ENCODE results near the gene OLIG2. TPM values are rescaled to one million over a fixed set of nuclear protein-coding genes. Genes with fewer than 3 reads are reported as not detected.

Gene OLIG2
- total and polyA plus RNA-seq, 2 of the 13 experiments (the other 11 are each of a cell fraction or from before 2014, with no cell fraction given) = not detected

DNA sequence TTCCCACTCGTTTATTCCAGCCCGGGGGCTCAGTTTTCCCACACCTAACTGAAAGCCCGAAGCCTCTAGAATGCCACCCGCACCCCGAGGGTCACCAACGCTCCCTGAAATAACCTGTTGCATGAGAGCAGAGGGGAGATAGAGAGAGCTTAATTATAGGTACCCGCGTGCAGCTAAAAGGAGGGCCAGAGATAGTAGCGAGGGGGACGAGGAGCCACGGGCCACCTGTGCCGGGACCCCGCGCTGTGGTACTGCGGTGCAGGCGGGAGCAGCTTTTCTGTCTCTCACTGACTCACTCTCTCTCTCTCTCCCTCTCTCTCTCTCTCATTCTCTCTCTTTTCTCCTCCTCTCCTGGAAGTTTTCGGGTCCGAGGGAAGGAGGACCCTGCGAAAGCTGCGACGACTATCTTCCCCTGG is 716 bp downstream of the OLIG2 start (continued):
- TF ChIP-seq, protein P1, sequence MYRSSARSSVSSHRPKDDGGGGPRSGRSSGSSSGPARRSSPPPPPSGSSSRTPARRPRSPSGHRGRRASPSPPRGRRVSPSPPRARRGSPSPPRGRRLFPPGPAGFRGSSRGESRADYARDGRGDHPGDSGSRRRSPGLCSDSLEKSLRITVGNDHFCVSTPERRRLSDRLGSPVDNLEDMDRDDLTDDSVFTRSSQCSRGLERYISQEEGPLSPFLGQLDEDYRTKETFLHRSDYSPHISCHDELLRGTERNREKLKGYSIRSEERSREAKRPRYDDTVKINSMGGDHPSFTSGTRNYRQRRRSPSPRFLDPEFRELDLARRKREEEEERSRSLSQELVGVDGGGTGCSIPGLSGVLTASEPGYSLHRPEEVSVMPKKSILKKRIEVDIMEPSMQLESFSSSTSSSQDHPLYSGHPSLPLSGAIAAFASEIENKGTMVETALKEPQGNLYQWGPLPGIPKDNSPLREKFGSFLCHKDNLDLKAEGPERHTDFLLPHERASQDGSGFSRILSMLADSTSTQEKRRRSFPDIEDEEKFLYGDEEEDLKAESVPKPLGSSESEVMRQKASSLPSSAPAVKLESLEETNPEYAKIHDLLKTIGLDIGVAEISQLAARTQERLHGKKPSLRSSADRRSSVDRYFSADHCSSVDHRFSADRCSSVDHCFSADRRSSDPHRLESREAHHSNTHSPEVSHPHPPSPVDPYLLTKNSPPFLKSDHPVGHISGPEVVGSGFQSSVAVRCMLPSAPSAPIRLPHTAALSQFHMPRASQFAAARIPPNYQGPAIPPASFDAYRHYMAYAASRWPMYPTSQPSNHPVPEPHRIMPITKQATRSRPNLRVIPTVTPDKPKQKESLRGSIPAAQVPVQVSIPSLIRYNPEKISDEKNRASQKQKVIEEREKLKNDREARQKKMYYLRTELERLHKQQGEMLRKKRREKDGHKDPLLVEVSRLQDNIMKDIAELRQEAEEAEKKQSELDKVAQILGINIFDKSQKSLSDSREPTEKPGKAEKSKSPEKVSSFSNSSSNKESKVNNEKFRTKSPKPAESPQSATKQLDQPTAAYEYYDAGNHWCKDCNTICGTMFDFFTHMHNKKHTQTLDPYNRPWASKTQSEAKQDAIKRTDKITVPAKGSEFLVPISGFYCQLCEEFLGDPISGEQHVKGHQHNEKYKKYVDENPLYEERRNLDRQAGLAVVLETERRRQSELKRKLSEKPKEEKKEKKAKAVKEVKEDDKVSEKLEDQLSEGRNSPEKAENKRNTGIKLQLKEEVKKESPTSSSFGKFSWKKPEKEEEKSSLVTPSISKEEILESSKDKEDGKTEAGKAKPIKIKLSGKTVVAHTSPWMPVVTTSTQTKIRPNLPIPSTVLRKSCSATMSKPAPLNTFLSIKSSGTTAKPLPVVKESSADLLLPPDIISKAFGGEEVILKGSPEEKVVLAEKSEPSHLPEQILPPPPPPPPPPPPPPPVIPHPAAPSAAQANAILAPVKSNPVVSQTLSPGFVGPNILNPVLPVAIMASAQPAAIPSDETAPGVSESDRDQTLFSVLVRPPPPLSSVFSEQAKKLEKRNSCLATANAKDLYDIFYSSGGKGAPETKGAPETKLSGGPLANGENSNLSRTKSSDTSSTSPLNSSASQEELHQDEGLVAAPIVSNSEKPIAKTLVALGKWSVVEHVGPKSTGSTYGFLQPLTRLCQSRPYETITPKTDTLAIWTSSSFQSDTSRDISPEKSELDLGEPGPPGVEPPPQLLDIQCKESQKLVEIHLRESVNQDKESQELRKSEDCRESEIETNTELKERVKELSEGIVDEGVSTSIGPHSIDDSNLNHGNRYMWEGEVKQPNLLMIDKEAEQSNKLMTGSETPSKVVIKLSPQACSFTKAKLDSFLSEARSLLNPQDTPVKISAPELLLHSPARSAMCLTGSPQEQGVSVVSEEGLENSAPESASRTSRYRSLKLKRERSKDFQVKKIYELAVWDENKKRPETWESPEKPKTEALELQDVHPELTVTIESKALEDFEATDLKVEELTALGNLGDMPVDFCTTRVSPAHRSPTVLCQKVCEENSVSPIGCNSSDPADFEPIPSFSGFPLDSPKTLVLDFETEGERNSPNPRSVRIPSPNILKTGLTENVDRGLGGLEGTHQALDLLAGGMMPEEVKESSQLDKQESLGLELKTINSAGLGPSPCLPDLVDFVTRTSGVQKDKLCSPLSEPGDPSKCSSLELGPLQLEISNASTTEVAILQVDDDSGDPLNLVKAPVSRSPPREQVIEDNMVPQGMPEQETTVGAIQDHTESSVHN (CRISPR knock-in tag; IDR thresholded peaks at IDR 0.05) = no peak
- no peak for TF ChIP-seq CCAR2 (optimal IDR thresholded peaks at IDR 0.05; ENCODE audit: low read depth, low read length)
- no peak for TF ChIP-seq TCF12 (IDR thresholded peaks at IDR 0.05)
- no peak for TF ChIP-seq TCF12 (CRISPR knock-in tag; IDR thresholded peaks at IDR 0.05)
- TF ChIP-seq ZNF792 (CRISPR knock-in tag; IDR thresholded peaks at IDR 0.05) = no peak
- TF ChIP-seq KDM3A (CRISPR knock-in tag; IDR thresholded peaks at IDR 0.05; ENCODE audit: low read depth) = no peak
- TF ChIP-seq HOXA7 (CRISPR knock-in tag; IDR thresholded peaks at IDR 0.05) = no peak
- TF ChIP-seq, protein P2, sequence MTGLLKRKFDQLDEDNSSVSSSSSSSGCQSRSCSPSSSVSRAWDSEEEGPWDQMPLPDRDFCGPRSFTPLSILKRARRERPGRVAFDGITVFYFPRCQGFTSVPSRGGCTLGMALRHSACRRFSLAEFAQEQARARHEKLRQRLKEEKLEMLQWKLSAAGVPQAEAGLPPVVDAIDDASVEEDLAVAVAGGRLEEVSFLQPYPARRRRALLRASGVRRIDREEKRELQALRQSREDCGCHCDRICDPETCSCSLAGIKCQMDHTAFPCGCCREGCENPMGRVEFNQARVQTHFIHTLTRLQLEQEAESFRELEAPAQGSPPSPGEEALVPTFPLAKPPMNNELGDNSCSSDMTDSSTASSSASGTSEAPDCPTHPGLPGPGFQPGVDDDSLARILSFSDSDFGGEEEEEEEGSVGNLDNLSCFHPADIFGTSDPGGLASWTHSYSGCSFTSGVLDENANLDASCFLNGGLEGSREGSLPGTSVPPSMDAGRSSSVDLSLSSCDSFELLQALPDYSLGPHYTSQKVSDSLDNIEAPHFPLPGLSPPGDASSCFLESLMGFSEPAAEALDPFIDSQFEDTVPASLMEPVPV (CRISPR knock-in tag; IDR thresholded peaks at IDR 0.05) = no peak
- TF ChIP-seq, protein P3, sequence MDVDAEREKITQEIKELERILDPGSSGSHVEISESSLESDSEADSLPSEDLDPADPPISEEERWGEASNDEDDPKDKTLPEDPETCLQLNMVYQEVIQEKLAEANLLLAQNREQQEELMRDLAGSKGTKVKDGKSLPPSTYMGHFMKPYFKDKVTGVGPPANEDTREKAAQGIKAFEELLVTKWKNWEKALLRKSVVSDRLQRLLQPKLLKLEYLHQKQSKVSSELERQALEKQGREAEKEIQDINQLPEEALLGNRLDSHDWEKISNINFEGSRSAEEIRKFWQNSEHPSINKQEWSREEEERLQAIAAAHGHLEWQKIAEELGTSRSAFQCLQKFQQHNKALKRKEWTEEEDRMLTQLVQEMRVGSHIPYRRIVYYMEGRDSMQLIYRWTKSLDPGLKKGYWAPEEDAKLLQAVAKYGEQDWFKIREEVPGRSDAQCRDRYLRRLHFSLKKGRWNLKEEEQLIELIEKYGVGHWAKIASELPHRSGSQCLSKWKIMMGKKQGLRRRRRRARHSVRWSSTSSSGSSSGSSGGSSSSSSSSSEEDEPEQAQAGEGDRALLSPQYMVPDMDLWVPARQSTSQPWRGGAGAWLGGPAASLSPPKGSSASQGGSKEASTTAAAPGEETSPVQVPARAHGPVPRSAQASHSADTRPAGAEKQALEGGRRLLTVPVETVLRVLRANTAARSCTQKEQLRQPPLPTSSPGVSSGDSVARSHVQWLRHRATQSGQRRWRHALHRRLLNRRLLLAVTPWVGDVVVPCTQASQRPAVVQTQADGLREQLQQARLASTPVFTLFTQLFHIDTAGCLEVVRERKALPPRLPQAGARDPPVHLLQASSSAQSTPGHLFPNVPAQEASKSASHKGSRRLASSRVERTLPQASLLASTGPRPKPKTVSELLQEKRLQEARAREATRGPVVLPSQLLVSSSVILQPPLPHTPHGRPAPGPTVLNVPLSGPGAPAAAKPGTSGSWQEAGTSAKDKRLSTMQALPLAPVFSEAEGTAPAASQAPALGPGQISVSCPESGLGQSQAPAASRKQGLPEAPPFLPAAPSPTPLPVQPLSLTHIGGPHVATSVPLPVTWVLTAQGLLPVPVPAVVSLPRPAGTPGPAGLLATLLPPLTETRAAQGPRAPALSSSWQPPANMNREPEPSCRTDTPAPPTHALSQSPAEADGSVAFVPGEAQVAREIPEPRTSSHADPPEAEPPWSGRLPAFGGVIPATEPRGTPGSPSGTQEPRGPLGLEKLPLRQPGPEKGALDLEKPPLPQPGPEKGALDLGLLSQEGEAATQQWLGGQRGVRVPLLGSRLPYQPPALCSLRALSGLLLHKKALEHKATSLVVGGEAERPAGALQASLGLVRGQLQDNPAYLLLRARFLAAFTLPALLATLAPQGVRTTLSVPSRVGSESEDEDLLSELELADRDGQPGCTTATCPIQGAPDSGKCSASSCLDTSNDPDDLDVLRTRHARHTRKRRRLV (CRISPR knock-in tag; IDR thresholded peaks at IDR 0.05) = no peak
- TF ChIP-seq BHLHE40 (IDR thresholded peaks at IDR 0.05; ENCODE audit: low read length) = no peak
- TF ChIP-seq ISL2 (CRISPR knock-in tag; IDR thresholded peaks at IDR 0.05) = no peak
- no peak for TF ChIP-seq EEA1 (CRISPR knock-in tag; IDR thresholded peaks at IDR 0.05; ENCODE audit: borderline replicate concordance)
- TF ChIP-seq, protein P4, sequence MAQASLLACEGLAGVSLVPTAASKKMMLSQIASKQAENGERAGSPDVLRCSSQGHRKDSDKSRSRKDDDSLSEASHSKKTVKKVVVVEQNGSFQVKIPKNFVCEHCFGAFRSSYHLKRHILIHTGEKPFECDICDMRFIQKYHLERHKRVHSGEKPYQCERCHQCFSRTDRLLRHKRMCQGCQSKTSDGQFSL (CRISPR knock-in tag; IDR thresholded peaks at IDR 0.05) = no peak

Measured in HepG2 (cell line).